AG09319 (cell line): ENCODE data around the gene RAI1.

ENCODE experiments used
- DNase-seq: peaks from one replicate; pipeline ENCODE4 v3.0.0-alpha.2; 2010; ENCODE audit warnings: low read depth; ENCODE audit errors: extremely low read depth
- CTCF ChIP-seq: IDR thresholded peaks from 2 replicates; pipeline ENCODE4 v1.5.1; 2011; ENCODE audit warnings: low read depth, mild to moderate bottlenecking, inconsistent platforms, low read length, moderate library complexity

RAI1 gene

GRCh38 chr17:17661134-17661533, 20.1 kb upstream of the RAI1 start:
- DNase-seq: no peak

GRCh38 chr17:17661834-17662385, 19.3 kb upstream of the RAI1 start:
- TF ChIP-seq CTCF: no peak; the same call in 1 of the 2 replicates
- no peak for DNase-seq

More at GRCh38 chr17:17661134-17661533, 20.1 kb upstream of the RAI1 start:
- no peak for TF ChIP-seq CTCF

- no peak for TF ChIP-seq CTCF
- peak; percentile 83 for DNase-seq
Observed at GRCh38 chr17:17663160-17664063, 17.8 kb upstream of the RAI1 start.

GRCh38 chr17:17664064-17664452, 17.2 kb upstream of the RAI1 start:
- DNase-seq: no peak
- no peak for TF ChIP-seq CTCF

GRCh38 chr17:17665255-17665654, 16.0 kb upstream of the RAI1 start:
- no peak for DNase-seq
- no peak for TF ChIP-seq CTCF

GRCh38 chr17:17666111-17666714, 15.0 kb upstream of the RAI1 start:
- no peak for DNase-seq
- no peak for TF ChIP-seq CTCF

GRCh38 chr17:17667231-17667630, 14.0 kb upstream of the RAI1 start:
- no peak for DNase-seq
- no peak for TF ChIP-seq CTCF
